ENCODE results near the gene XPOT.

Gene XPOT

DNA sequence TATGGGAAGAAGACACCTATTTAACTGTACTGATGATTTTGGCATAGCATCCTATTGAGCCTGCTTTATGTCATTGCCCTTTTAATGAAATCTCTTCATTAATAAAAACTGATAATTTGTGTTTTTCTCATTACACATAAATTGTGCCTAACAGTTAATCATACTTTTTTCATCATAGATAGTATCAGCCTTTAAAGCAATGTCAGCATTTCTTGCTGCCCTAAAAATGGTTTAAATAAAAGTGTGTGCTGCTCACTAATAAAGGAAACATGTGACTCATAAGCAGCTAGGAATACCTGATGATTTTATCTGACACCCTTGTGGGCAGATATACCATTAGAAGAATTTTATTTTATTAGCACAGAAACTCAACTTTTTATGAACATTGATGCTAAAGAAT, 74.5 kb downstream of the XPOT start:
- H3K4me3 ChIP-seq (ENCODE audit: low read depth, low read length) = no peak overlapping the region
- TF ChIP-seq, protein P1, sequence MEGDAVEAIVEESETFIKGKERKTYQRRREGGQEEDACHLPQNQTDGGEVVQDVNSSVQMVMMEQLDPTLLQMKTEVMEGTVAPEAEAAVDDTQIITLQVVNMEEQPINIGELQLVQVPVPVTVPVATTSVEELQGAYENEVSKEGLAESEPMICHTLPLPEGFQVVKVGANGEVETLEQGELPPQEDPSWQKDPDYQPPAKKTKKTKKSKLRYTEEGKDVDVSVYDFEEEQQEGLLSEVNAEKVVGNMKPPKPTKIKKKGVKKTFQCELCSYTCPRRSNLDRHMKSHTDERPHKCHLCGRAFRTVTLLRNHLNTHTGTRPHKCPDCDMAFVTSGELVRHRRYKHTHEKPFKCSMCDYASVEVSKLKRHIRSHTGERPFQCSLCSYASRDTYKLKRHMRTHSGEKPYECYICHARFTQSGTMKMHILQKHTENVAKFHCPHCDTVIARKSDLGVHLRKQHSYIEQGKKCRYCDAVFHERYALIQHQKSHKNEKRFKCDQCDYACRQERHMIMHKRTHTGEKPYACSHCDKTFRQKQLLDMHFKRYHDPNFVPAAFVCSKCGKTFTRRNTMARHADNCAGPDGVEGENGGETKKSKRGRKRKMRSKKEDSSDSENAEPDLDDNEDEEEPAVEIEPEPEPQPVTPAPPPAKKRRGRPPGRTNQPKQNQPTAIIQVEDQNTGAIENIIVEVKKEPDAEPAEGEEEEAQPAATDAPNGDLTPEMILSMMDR (conservative IDR thresholded peaks at IDR 0.05; ENCODE audit: low read depth, low read length) = no peak
- no peak for DNase-seq (ENCODE audit: low read depth)

DNA sequence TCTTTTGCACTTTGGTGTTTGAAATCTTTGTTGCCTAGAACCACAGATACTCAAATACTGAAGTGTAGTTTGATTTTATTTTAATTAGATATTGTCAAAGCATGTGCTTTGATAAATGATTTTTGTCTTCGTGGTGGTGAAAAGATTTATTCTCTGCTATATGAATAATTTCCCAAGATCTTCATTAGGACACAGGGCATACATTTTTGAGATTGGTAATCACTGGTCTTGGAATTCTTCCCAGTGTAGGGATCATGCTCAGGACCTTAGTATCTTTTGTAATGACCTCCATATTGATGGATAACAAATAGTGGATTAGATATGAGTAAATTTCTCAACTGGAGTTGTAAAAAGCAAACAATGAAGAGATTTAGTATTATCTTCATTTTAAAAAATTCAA, 76.0 kb downstream of the XPOT start:
- H3K4me3 ChIP-seq (ENCODE audit: low read depth, low read length) = no peak overlapping the region
- TF ChIP-seq, protein P1 (conservative IDR thresholded peaks at IDR 0.05; ENCODE audit: low read depth, low read length) = no peak
- peak; percentile 20 for DNase-seq (ENCODE audit: low read depth)

DNA sequence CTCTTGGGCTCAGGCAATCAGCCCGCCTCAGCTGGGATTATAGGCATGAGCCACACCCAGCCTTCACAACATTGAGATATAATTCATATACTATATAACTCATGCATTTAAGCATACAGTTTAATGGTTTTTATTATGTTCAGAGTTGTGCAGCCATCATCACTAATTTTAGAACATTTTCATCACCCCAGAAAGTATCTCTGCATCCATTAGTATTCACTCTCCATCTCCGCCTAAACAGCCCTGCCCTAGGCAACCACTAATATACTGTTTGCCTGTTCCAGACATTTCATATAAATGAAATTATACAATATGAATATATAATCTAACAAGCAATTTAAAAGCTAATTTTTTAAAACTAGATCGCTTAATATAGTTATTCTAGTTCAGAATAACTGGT, 82.5 kb downstream of the XPOT start:
- no peak for DNase-seq (ENCODE audit: low read depth)
- TF ChIP-seq, protein P1 (conservative IDR thresholded peaks at IDR 0.05; ENCODE audit: low read depth, low read length) = no peak
- no peak overlapping the region for H3K4me3 ChIP-seq (ENCODE audit: low read depth, low read length)

DNA sequence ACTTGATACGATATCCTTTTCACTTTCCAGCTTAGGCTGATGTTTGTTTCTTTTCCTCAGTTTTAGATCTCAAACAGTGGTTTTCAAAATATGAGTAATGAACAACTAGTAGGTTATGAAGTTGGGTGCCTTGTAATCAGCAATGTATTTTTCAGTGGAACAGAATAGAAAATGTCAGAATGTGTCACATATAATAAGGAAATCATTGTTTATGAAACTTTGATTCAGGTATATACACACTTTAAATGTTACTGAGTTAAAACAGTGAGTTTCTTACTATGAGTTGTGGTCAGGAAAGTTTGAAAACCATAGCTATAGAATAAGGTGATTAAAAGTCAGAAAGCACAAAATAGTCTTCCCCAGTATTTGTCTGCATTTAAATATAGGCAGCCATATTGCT, 87.5 kb downstream of the XPOT start:
- TF ChIP-seq, protein P1 (conservative IDR thresholded peaks at IDR 0.05; ENCODE audit: low read depth, low read length) = no peak
- H3K4me3 ChIP-seq (ENCODE audit: low read depth, low read length) = no peak overlapping the region
- no peak for DNase-seq (ENCODE audit: low read depth)

DNA sequence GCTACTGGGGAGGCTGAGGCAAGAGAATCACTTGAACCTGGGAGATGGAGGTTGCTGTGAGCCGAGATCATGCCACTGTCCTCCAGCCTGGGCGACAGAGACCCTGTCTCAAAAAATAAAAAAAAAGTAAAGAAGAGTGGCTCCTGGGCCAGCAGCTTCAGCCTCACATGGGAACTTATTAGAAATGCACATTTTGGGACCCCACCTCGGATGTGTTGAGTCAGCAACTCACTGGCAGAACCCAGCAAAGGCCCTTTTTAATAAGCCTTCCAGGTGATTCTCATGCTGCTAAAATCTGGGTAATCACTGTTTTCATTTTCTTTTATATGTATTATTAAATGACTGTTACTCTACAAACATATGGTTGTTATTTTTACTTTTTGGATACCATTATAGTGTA, 89.3 kb downstream of the XPOT start:
- no peak for DNase-seq (ENCODE audit: low read depth)
- TF ChIP-seq, protein P1 (conservative IDR thresholded peaks at IDR 0.05; ENCODE audit: low read depth, low read length) = no peak
- H3K4me3 ChIP-seq (ENCODE audit: low read depth, low read length) = no peak overlapping the region

DNA sequence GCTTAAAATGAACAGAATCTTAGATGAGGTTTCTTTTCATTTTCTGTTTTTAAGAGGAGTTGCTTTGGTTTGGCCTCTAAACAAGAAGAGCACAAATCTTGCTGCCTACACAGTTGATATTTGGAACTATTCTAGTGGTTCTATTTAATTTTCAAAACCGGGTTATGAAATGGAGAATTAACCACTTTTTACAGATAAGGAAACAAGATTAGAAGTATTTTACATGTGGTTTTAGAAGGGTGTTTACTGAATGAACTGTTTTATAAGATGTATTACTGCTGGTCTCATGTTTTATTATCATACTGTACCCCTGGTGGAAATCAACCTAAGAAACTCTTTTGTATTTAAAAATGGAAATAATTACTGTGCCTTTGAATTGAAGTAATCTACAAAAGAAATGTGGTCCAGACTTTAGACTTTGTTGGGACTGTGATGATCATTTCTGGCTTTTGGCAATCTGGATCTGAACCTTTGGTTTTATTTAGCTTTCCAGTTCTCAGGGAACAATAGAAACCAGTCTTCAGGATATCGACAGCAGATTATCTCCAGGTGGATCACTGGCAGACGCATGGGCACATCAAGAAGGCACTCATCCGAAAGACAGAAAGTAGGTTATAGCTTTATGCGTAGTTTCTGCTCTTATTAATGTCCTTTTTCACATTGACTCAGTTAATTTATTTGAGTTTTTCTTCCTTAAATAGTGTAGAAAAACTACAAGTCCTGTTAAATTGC, 91.0 kb downstream of the XPOT start:
- TF ChIP-seq, protein P1 (conservative IDR thresholded peaks at IDR 0.05; ENCODE audit: low read depth, low read length) = no peak
- no peak for DNase-seq (ENCODE audit: low read depth)
- H3K4me3 ChIP-seq (ENCODE audit: low read depth, low read length) = no peak overlapping the region

DNA sequence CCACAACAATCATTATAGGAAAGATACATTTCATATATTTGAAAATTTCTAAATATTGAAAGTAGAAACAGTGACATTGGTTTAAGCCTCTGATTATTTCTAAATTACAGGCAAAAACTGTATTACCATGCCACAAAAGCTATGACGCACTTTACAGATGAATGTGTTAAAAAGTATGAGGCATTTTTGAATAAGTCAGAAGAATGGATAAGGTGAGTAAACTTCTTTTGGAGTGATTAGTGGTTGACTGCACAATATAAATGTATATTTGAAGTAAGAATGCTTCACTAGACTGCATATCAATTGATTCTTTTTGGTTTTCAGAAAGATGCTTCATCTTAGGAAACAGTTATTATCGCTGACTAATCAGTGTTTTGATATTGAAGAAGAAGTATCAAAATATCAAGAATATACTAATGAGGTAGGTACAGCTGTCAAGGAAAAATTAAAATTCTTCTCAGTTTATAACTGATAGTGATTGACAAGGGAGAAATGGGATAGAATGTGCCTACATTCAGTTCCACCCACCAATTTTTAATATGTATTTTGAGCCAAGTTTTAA, 92.7 kb downstream of the XPOT start:
- TF ChIP-seq, protein P1 (conservative IDR thresholded peaks at IDR 0.05; ENCODE audit: low read depth, low read length) = no peak
- DNase-seq (ENCODE audit: low read depth) = no peak

More for the DNA sequence above, 92.7 kb downstream of the XPOT start:
- H3K4me3 ChIP-seq (ENCODE audit: low read depth, low read length) = no peak overlapping the region

Measured in choroid plexus epithelial cell (primary cell).